ENCODE data around the gene PROM1. TPM values are rescaled to one million over a fixed set of nuclear protein-coding genes. Genes with fewer than 3 reads are reported as not detected.

The PROM1 gene
- polyA plus RNA-seq, 1 donor from 2014 or later, result 1.1 TPM

GRCh38 chr4:15951781-15952180 is 132.0 kb downstream of the PROM1 start:
- Histone ChIP-seq H3K36me3 (ENCODE audit: insufficient read depth, low read length) (no peaks in the 10 kb centered on the region), H3K4me2 (ENCODE audit: low read length) (no peak overlapping the region), H3K9me3 (ENCODE audit: low read length) (no peaks in the 10 kb centered on the region), H4K20me1 (ENCODE audit: insufficient read depth) (no peaks in the 10 kb centered on the region), H3K4me3 (ENCODE audit: low read length) (no peak overlapping the region), H2AFZ (ENCODE audit: low read depth, low read length) (no peak overlapping the region), H3K79me2 (replicated peaks; ENCODE audit: insufficient read depth, low read length) (no peaks in the 10 kb centered on the region), H3K27ac (ENCODE audit: low read length) (no peak overlapping the region), H3K9me2 (ENCODE audit: insufficient read depth, low read length) (no peaks in the 10 kb centered on the region), H3K9ac (ENCODE audit: low read length) (no peak overlapping the region), H3K27me3 (ENCODE audit: insufficient read depth, low read depth, low read length) (no peaks in the 10 kb centered on the region), H3F3A (ENCODE audit: insufficient read depth, low read length, poor library complexity, severe bottlenecking) (no peaks in the 10 kb centered on the region)
- TF ChIP-seq EP300 (conservative IDR thresholded peaks at IDR 0.05; ENCODE audit: poor library complexity, severe bottlenecking) (no peak), REST (IDR thresholded peaks at IDR 0.05; ENCODE audit: borderline replicate concordance) (no peak), CTCF (IDR thresholded peaks at IDR 0.05; ENCODE audit: poor library complexity, severe bottlenecking) (no peak), RAD21 (conservative IDR thresholded peaks at IDR 0.05) (no peak), SMC3 (conservative IDR thresholded peaks at IDR 0.05; ENCODE audit: poor library complexity) (no peak), MXI1 (conservative IDR thresholded peaks at IDR 0.05; ENCODE audit: poor library complexity, severe bottlenecking) (no peak), TAF1 (IDR thresholded peaks at IDR 0.05; ENCODE audit: low read depth) (no peak), EZH2 (IDR thresholded peaks at IDR 0.05; ENCODE audit: borderline replicate concordance, insufficient read depth, low read length, poor library complexity, severe bottlenecking) (no peak)

- Histone ChIP-seq H4K20me1 (ENCODE audit: insufficient read depth) (no peaks in the 10 kb centered on the region), H3K79me2 (replicated peaks; ENCODE audit: insufficient read depth, low read length) (no peaks in the 10 kb centered on the region), H3K27ac (ENCODE audit: low read length) (no peak overlapping the region), H2AFZ (ENCODE audit: low read depth, low read length) (no peak overlapping the region), H3K27me3 (ENCODE audit: insufficient read depth, low read depth, low read length) (no peaks in the 10 kb centered on the region), H3K9me3 (ENCODE audit: low read length) (no peaks in the 10 kb centered on the region), H3K9me2 (ENCODE audit: insufficient read depth, low read length) (no peaks in the 10 kb centered on the region), H3K4me3 (ENCODE audit: low read length) (no peak overlapping the region), H3K9ac (ENCODE audit: low read length) (no peak overlapping the region), H3K4me2 (ENCODE audit: low read length) (no peak overlapping the region), H3F3A (ENCODE audit: insufficient read depth, low read length, poor library complexity, severe bottlenecking) (no peaks in the 10 kb centered on the region), H3K36me3 (ENCODE audit: insufficient read depth, low read length) (no peaks in the 10 kb centered on the region)
- TF ChIP-seq RAD21 (conservative IDR thresholded peaks at IDR 0.05), result no peak
- TF ChIP-seq SMC3 (conservative IDR thresholded peaks at IDR 0.05; ENCODE audit: poor library complexity), result no peak
- TF ChIP-seq CTCF (IDR thresholded peaks at IDR 0.05; ENCODE audit: poor library complexity, severe bottlenecking), result no peak
- no peak for TF ChIP-seq POLR2AphosphoS5 (IDR thresholded peaks at IDR 0.05)
- TF ChIP-seq MXI1 (conservative IDR thresholded peaks at IDR 0.05; ENCODE audit: poor library complexity, severe bottlenecking), result no peak
- no peak for TF ChIP-seq TAF1 (IDR thresholded peaks at IDR 0.05; ENCODE audit: low read depth)
- TF ChIP-seq EP300 (conservative IDR thresholded peaks at IDR 0.05; ENCODE audit: poor library complexity, severe bottlenecking), result no peak
Measured at GRCh38 chr4:15948826-15949225, 135.0 kb downstream of the PROM1 start.
